ENCODE measurements around the gene SLC22A14.

DNA sequence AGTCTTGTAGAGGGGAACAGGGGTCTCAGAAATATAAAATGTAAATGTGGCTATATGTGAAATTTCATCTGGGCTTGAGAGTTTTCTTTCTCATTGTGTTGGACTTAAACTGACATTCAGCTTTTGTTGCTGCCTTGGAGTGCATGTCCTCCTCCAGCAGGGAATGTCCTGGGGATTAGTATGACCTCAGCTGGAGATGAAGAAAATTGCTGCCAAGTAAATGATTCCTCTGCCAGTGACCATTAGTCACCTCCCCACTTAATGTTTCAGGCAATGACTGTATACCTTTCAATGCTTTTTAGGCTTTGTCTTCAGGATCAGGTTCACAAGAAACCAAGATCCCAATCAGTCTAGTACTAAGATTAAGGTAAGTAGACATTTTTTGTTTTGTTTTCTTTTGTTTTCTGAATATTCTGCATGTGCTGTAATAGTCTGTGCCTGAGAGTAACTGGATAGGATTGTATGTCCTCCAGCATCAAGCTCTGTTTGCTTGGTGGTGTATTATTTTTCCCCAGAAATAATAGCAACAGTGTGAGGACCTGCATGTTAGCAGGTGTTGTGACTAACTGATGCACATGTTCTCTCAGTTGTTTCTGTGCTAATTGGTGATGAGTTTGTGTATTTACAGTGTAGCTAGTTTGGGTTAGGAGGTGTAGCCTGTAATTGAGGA lies 34.6 kb upstream of the SLC22A14 start:
- TF ChIP-seq, protein P1, sequence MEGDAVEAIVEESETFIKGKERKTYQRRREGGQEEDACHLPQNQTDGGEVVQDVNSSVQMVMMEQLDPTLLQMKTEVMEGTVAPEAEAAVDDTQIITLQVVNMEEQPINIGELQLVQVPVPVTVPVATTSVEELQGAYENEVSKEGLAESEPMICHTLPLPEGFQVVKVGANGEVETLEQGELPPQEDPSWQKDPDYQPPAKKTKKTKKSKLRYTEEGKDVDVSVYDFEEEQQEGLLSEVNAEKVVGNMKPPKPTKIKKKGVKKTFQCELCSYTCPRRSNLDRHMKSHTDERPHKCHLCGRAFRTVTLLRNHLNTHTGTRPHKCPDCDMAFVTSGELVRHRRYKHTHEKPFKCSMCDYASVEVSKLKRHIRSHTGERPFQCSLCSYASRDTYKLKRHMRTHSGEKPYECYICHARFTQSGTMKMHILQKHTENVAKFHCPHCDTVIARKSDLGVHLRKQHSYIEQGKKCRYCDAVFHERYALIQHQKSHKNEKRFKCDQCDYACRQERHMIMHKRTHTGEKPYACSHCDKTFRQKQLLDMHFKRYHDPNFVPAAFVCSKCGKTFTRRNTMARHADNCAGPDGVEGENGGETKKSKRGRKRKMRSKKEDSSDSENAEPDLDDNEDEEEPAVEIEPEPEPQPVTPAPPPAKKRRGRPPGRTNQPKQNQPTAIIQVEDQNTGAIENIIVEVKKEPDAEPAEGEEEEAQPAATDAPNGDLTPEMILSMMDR (IDR thresholded peaks at IDR 0.05) = no peak
- TF ChIP-seq POLR2A (IDR thresholded peaks at IDR 0.05) = no peak
